Measurements from ENCODE around the gene COL9A2.

GRCh38 chr1:40302475-40302874 lies 14.6 kb downstream of the COL9A2 start:
- TF ChIP-seq REST (IDR thresholded peaks at IDR 0.05; ENCODE audit: low read depth, low read length) (no peak), CTCF (IDR thresholded peaks at IDR 0.05) (no peak), USF1 (IDR thresholded peaks at IDR 0.05; ENCODE audit: borderline replicate concordance, low read depth) (no peak)

All from SK-N-SH (cell line).